ENCODE measurements around the gene HYCC1. TPM values are rescaled to one million over a fixed set of nuclear protein-coding genes. Genes with fewer than 3 reads are reported as not detected.

HYCC1 gene
- total and polyA plus RNA-seq, 2 experiments from 2014 or later, result 55.4 to 181 TPM

DNA sequence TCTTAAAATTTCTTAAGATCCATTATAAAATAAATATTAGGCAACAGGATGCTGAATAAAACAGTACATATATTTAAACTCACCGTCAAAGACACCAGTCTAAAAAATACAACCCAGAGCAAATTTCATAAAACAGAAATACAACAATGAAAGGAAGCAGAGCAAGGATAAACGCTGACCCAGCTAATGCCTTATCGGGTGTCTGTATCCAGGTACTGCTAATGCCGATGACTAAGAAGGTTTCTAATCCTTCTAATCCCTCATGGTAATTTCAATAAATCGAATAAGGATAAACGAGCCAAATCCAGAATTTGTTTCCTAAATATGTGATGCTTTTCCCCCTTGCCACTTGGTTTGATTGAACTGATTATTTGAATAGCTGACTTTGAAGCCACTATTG, 1.7 kb downstream of the HYCC1 start:
- peak overlapping the region; percentile 83 for H3K4me3 ChIP-seq
- peak overlapping the region; percentile 90 for H3K4me2 ChIP-seq
- no peak overlapping the region for H2AFZ ChIP-seq
- peaks cover 45% of the 10 kb centered on the region for H3K4me1 ChIP-seq (ENCODE audit: insufficient read depth)
- Mint-ChIP-seq H3K4me3 (no peak overlapping the region), H3K27ac (no peak overlapping the region), H3K9me3 (no peaks in the 10 kb centered on the region), H3K4me1 (peaks cover 12% of the 10 kb centered on the region), H3K27me3 (ENCODE audit: insufficient read depth, low read depth, poor library complexity) (no peaks in the 10 kb centered on the region), H3K36me3 (ENCODE audit: low read depth) (no peaks in the 10 kb centered on the region)
- peaks cover 20% of the 10 kb centered on the region for H4K20me1 ChIP-seq (replicated peaks; ENCODE audit: insufficient read depth)
- ATAC-seq (no peak), DNase-seq (ENCODE audit: low spot score) (no peak)
- H3K27ac ChIP-seq (ENCODE audit: low read depth), result no peak overlapping the region
- H3K36me3 ChIP-seq (ENCODE audit: insufficient read depth), result no peaks in the 10 kb centered on the region
- no peaks in the 10 kb centered on the region for H3K9me2 ChIP-seq (ENCODE audit: insufficient read depth)
- TF ChIP-seq CREB1 (CRISPR knock-in tag; IDR thresholded peaks at IDR 0.05; ENCODE audit: low read depth) (no peak), JUNB (IDR thresholded peaks at IDR 0.05; ENCODE audit: unreplicated experiment) (no peak), POLR2AphosphoS5 (IDR thresholded peaks at IDR 0.05; ENCODE audit: low read depth) (no peak), ZNF331 (CRISPR knock-in tag; IDR thresholded peaks at IDR 0.05; ENCODE audit: low read depth) (no peak), CTCF (conservative IDR thresholded peaks at IDR 0.05; ENCODE audit: low read depth in 2 of 2) (no peak)
- TF ChIP-seq, protein P1, sequence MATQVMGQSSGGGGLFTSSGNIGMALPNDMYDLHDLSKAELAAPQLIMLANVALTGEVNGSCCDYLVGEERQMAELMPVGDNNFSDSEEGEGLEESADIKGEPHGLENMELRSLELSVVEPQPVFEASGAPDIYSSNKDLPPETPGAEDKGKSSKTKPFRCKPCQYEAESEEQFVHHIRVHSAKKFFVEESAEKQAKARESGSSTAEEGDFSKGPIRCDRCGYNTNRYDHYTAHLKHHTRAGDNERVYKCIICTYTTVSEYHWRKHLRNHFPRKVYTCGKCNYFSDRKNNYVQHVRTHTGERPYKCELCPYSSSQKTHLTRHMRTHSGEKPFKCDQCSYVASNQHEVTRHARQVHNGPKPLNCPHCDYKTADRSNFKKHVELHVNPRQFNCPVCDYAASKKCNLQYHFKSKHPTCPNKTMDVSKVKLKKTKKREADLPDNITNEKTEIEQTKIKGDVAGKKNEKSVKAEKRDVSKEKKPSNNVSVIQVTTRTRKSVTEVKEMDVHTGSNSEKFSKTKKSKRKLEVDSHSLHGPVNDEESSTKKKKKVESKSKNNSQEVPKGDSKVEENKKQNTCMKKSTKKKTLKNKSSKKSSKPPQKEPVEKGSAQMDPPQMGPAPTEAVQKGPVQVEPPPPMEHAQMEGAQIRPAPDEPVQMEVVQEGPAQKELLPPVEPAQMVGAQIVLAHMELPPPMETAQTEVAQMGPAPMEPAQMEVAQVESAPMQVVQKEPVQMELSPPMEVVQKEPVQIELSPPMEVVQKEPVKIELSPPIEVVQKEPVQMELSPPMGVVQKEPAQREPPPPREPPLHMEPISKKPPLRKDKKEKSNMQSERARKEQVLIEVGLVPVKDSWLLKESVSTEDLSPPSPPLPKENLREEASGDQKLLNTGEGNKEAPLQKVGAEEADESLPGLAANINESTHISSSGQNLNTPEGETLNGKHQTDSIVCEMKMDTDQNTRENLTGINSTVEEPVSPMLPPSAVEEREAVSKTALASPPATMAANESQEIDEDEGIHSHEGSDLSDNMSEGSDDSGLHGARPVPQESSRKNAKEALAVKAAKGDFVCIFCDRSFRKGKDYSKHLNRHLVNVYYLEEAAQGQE (IDR thresholded peaks at IDR 0.05; ENCODE audit: unreplicated experiment), result no peak
- TF ChIP-seq, protein P2, sequence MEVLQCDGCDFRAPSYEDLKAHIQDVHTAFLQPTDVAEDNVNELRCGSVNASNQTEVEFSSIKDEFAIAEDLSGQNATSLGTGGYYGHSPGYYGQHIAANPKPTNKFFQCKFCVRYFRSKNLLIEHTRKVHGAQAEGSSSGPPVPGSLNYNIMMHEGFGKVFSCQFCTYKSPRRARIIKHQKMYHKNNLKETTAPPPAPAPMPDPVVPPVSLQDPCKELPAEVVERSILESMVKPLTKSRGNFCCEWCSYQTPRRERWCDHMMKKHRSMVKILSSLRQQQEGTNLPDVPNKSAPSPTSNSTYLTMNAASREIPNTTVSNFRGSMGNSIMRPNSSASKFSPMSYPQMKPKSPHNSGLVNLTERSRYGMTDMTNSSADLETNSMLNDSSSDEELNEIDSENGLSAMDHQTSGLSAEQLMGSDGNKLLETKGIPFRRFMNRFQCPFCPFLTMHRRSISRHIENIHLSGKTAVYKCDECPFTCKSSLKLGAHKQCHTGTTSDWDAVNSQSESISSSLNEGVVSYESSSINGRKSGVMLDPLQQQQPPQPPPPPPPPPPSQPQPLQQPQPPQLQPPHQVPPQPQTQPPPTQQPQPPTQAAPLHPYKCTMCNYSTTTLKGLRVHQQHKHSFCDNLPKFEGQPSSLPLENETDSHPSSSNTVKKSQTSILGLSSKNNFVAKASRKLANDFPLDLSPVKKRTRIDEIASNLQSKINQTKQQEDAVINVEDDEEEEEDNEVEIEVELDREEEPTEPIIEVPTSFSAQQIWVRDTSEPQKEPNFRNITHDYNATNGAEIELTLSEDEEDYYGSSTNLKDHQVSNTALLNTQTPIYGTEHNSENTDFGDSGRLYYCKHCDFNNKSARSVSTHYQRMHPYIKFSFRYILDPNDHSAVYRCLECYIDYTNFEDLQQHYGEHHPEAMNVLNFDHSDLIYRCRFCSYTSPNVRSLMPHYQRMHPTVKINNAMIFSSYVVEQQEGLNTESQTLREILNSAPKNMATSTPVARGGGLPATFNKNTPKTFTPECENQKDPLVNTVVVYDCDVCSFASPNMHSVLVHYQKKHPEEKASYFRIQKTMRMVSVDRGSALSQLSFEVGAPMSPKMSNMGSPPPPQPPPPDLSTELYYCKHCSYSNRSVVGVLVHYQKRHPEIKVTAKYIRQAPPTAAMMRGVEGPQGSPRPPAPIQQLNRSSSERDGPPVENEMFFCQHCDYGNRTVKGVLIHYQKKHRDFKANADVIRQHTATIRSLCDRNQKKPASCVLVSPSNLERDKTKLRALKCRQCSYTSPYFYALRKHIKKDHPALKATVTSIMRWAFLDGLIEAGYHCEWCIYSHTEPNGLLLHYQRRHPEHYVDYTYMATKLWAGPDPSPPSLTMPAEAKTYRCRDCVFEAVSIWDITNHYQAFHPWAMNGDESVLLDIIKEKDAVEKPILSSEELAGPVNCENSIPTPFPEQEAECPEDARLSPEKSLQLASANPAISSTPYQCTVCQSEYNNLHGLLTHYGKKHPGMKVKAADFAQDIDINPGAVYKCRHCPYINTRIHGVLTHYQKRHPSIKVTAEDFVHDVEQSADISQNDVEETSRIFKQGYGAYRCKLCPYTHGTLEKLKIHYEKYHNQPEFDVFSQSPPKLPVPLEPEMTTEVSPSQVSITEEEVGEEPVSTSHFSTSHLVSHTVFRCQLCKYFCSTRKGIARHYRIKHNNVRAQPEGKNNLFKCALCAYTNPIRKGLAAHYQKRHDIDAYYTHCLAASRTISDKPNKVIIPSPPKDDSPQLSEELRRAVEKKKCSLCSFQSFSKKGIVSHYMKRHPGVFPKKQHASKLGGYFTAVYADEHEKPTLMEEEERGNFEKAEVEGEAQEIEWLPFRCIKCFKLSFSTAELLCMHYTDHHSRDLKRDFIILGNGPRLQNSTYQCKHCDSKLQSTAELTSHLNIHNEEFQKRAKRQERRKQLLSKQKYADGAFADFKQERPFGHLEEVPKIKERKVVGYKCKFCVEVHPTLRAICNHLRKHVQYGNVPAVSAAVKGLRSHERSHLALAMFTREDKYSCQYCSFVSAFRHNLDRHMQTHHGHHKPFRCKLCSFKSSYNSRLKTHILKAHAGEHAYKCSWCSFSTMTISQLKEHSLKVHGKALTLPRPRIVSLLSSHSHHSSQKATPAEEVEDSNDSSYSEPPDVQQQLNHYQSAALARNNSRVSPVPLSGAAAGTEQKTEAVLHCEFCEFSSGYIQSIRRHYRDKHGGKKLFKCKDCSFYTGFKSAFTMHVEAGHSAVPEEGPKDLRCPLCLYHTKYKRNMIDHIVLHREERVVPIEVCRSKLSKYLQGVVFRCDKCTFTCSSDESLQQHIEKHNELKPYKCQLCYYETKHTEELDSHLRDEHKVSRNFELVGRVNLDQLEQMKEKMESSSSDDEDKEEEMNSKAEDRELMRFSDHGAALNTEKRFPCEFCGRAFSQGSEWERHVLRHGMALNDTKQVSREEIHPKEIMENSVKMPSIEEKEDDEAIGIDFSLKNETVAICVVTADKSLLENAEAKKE (CRISPR knock-in tag; IDR thresholded peaks at IDR 0.05), result no peak
- peaks cover 62% of the 10 kb centered on the region for H3K79me2 ChIP-seq (replicated peaks; ENCODE audit: insufficient read depth)
- no peaks in the 10 kb centered on the region for H3K27me3 ChIP-seq (ENCODE audit: insufficient read depth)
- H3F3A ChIP-seq (replicated peaks; ENCODE audit: low read depth), result no peaks in the 10 kb centered on the region

Data from GM23338 (cell line).